ENCODE measurements around the gene SAAL1.

GRCh38 chr11:18100926-18101656 is 4.8 kb downstream of the SAAL1 start:
- TF ChIP-seq CTCF (IDR thresholded peaks at IDR 0.05) (no peak), POLR2A (IDR thresholded peaks at IDR 0.05) (no peak)
